ENCODE measurements around the gene CDKL1.

The CDKL1 gene

DNA sequence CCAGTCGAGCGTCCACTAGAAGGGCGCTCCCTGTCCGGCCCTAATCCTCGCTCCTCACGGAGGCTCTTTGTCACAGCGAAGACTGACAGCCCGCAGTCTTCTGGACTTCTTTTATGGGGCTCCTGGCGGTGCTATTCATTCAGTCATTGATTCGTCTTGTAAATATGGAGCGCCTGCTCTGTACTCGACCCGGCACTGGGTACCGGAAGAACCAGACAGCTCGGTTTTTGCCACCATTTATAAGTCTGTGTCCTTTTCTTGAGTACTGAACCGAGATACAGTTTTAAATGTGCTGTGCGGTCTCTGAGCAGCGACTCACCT is 84.0 kb downstream of the CDKL1 start:
- in situ Hi-C loops (cut with HindIII; ENCODE audit: low sequenced_read_pairs), result no loop called here
- no peak for DNase-seq (ENCODE audit: low read depth, low spot score)
- peak overlapping the region; percentile 73 for H3K4me3 ChIP-seq (ENCODE audit: low read depth, low read length)
- TF ChIP-seq, protein P1, sequence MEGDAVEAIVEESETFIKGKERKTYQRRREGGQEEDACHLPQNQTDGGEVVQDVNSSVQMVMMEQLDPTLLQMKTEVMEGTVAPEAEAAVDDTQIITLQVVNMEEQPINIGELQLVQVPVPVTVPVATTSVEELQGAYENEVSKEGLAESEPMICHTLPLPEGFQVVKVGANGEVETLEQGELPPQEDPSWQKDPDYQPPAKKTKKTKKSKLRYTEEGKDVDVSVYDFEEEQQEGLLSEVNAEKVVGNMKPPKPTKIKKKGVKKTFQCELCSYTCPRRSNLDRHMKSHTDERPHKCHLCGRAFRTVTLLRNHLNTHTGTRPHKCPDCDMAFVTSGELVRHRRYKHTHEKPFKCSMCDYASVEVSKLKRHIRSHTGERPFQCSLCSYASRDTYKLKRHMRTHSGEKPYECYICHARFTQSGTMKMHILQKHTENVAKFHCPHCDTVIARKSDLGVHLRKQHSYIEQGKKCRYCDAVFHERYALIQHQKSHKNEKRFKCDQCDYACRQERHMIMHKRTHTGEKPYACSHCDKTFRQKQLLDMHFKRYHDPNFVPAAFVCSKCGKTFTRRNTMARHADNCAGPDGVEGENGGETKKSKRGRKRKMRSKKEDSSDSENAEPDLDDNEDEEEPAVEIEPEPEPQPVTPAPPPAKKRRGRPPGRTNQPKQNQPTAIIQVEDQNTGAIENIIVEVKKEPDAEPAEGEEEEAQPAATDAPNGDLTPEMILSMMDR (IDR thresholded peaks at IDR 0.05; ENCODE audit: low read depth, low read length), result no peak

DNA sequence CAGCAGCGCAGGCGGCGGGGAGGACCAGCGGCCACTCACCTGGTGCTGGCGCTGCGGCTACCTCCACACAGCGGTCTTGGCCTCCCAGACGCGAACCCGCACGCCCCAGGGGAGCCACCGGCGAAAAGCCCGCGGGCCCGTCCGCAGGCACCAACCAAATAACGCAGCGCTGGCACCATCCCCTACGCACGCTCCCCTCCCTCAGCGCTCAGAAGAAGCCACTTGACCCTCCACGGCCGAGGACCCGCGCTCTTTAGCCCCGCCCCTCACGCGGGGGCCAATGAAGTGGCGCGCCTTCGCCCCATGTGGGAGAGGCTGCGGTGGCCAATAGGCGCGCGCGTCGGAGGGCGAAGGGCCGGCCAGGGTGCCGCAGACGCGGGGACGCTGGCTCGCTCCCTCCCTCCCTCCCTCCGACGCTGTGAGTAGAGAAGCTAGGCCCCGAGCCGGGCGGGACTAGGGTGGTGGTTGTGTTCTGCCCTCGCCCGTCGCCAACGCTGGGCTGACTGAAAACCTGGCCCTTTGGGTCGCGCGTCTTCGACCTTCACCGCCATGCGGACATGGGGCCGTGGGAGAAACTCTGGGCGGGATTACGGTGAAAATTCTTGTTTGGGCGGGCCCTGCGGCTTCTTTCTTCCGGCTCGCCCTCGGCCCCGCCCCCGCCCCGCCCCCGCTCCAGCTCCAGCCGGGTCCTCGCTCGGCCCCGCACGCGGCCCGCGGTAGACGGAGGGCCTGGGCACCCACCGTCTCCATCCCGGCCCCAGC is 84.5 kb downstream of the CDKL1 start, which contains the start of the genes DMAC2L and L2HGDH:
TSS of gene DMAC2L (plus strand) at position 353 of the 762 bp plus-strand sequence. CDS start 9,164 bp downstream, outside the sequence.
TSS of gene L2HGDH (minus strand) at position 258 of the 762 bp plus-strand sequence. CDS start at position 179, 79 bp downstream.
- peak within 1 kb of the TSS; percentile 73 for H3K4me3 ChIP-seq (ENCODE audit: low read depth, low read length)
- in situ Hi-C loops (cut with HindIII; ENCODE audit: low sequenced_read_pairs), result no loop called here
- DNase-seq (ENCODE audit: low read depth, low spot score), result peak; percentile 95
- TF ChIP-seq, protein P1 (IDR thresholded peaks at IDR 0.05; ENCODE audit: low read depth, low read length), result no peak

- in situ Hi-C loops (cut with HindIII; ENCODE audit: low sequenced_read_pairs), result no loop called here
- H3K4me3 ChIP-seq (ENCODE audit: low read depth, low read length), result peak overlapping the region; percentile 73
- DNase-seq (ENCODE audit: low read depth, low spot score), result no peak
- TF ChIP-seq, protein P1 (IDR thresholded peaks at IDR 0.05; ENCODE audit: low read depth, low read length), result peak; percentile 43
These were observed 85.2 kb downstream of the CDKL1 start for GRCh38 chr14:50311337-50311971.

DNA sequence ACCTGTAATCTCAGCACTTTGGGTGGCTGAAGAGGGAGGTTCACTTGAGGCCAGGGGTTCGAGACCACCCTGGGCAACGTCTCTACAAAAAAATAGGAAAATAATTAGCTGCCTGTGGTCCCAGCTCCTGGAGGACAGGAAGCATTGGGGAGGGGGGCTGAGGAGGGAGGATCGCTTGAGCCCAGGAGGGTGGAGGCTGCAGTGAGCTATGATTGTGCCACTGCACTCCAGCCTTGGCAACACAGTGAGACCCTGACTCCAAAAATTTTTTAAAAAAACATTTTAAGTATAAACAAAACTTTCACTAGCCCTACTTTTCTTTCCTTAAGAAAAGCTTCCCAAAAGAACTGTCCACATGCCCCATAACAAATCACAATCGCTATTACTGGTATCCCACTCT is 86.2 kb downstream of the CDKL1 start:
- no peak overlapping the region for H3K4me3 ChIP-seq (ENCODE audit: low read depth, low read length)
- TF ChIP-seq, protein P1 (IDR thresholded peaks at IDR 0.05; ENCODE audit: low read depth, low read length), result no peak
- DNase-seq (ENCODE audit: low read depth, low spot score), result no peak
- in situ Hi-C loops (cut with HindIII; ENCODE audit: low sequenced_read_pairs), result no loop called here

DNA sequence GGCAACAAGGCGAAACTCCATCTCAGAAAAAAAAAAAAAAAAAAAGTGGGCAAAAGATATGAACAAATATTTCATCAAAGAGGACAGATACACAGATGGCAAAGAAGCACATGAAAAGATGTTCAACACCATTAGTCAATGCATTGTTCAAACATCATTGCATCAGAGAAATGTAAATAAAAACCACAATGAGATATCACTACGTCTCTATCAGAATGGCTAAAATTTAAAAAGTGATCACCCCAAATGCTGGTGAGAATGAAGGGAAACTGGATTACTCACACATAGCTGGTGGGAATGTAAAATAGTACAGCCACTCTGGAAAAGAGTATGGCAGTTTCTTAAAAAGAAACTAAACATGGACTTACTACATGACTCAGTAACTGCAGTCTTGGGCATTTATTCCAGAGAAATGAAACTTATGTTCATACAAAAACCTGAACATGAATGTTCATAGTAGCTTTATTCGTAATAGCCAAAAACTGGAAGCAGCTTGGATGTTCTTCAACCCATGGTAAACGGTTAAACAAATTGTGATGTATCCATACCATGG is 88.2 kb downstream of the CDKL1 start:
- TF ChIP-seq, protein P1 (IDR thresholded peaks at IDR 0.05; ENCODE audit: low read depth, low read length), result no peak
- in situ Hi-C loops (cut with HindIII; ENCODE audit: low sequenced_read_pairs), result no loop called here
- DNase-seq (ENCODE audit: low read depth, low spot score), result peak; percentile 8
- H3K4me3 ChIP-seq (ENCODE audit: low read depth, low read length), result no peak overlapping the region

- H3K4me3 ChIP-seq (ENCODE audit: low read depth, low read length), result no peak overlapping the region
- TF ChIP-seq, protein P1 (IDR thresholded peaks at IDR 0.05; ENCODE audit: low read depth, low read length), result no peak
- in situ Hi-C loops (cut with HindIII; ENCODE audit: low sequenced_read_pairs), result no loop called here
- DNase-seq (ENCODE audit: low read depth, low spot score), result no peak
These were observed 92.8 kb downstream of the CDKL1 start for GRCh38 chr14:50303744-50304471.
